Neutrophil (primary cell): ENCODE results near the gene PAM.

Source experiments
- H3K27ac ChIP-seq: fragments of 200-600 bp; sonication (generic); 2 replicates; pipeline ENCODE4 v1.5.1; 2016; ENCODE audit warnings: mild to moderate bottlenecking, moderate library complexity
- H3K27me3 ChIP-seq: fragments of 200-600 bp; sonication (generic); 2 replicates; pipeline ENCODE4 v1.6.0; 2016; ENCODE audit warnings: mild to moderate bottlenecking
- H3K36me3 ChIP-seq: fragments of 200-600 bp; sonication (generic); 2 replicates; pipeline ENCODE4 v1.5.1; 2017
- H3K4me1 ChIP-seq, 2 experiments: fragments of 200-600 bp in 1 of 2; sonication (generic) in 1 of 2; 1 replicate in 1 of 2; 2 replicates in 1 of 2; pipeline versions ENCODE4 v1.5.1 to v1.6.1; 2013 to 2016; ENCODE audit warnings: low read depth in 1 of 2, low read length in 1 of 2, mild to moderate bottlenecking in 1 of 2, moderate library complexity in 1 of 2; ENCODE audit not compliant: control insufficient read depth in 1 of 2, insufficient read depth in 1 of 2
- H3K4me3 ChIP-seq, 2 experiments: fragments of 200-600 bp in 1 of 2; sonication (generic) in 1 of 2; 1 replicate in 1 of 2; 2 replicates in 1 of 2; pipeline ENCODE4 v1.5.1; 2013 to 2016; ENCODE audit warnings: low read depth in 1 of 2, low read length in 1 of 2, mild to moderate bottlenecking in 1 of 2, moderate library complexity in 1 of 2
- H3K9me3 ChIP-seq: fragments of 200-600 bp; sonication (generic); 2 replicates; pipeline ENCODE4 v1.5.1; 2016
- TF ChIP-seq, protein P1 (sequence below): fragments of 200-600 bp; sonication (generic); IDR thresholded peaks from 2 replicates; pipeline ENCODE4 v1.5.1; 2016; ENCODE audit warnings: antibody characterized with exemption

PAM gene

DNA sequence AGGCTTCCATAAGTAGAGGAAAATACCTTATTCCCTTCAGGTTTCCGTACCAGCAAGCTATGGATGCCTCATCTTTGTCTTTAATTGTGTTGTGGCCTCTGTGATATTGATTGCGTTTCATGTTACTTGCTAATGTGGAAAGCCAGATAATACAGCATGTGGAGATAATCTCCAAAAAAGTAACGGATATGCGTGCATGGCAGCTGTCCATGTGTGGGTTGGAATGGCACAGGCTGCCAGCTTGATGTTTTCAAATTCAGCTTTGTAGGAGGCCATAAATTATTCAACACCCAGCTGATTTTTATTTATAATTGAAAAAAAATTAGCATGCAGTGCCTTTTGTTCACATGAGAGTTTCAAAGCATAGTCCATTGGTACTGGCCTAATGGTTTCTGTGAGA lies 219.9 kb downstream of the PAM start:
- Histone ChIP-seq H3K27me3 (no peaks in the 10 kb centered on the region), H3K4me3 (no peak overlapping the region), H3K9me3 (no peaks in the 10 kb centered on the region), H3K4me1 (no peaks in the 10 kb centered on the region), H3K27ac (no peak overlapping the region), H3K36me3 (no peaks in the 10 kb centered on the region)
- TF ChIP-seq, protein P1, sequence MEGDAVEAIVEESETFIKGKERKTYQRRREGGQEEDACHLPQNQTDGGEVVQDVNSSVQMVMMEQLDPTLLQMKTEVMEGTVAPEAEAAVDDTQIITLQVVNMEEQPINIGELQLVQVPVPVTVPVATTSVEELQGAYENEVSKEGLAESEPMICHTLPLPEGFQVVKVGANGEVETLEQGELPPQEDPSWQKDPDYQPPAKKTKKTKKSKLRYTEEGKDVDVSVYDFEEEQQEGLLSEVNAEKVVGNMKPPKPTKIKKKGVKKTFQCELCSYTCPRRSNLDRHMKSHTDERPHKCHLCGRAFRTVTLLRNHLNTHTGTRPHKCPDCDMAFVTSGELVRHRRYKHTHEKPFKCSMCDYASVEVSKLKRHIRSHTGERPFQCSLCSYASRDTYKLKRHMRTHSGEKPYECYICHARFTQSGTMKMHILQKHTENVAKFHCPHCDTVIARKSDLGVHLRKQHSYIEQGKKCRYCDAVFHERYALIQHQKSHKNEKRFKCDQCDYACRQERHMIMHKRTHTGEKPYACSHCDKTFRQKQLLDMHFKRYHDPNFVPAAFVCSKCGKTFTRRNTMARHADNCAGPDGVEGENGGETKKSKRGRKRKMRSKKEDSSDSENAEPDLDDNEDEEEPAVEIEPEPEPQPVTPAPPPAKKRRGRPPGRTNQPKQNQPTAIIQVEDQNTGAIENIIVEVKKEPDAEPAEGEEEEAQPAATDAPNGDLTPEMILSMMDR: no peak

DNA sequence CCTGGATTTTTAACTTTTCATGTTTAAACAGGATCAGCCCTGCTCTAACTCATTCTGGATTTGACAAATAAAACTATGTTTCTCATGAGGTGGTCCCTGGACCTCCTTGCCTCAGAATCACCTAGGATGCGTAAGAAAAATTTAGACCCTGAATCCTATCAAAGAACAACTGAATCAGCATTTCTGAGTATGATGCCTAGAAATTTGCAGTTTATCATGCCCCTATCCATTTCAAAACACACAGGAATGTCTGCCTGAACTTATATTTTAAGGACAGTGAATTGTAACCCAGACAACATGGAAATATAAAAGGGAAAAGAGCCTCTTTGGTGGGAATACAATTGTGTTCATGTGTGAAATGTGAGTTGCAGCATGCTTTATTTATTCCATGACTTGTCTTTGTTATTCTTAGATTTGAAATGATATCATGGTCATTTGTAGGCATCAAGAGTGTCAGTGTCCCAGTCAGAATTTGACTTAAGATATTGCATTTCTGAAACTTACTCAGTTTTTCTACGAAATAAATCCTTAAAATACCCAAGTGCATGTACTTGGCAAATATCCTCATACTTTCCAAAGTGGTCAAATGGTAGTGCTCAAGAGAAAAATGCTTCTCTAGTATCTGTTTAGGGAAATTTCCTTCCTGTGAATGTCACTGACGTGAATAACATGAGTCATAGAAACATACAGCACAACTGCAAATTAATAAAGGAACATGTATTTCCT lies 220.5 kb downstream of the PAM start:
- H3K9me3 ChIP-seq: no peaks in the 10 kb centered on the region
- TF ChIP-seq, protein P1: no peak
- H3K4me1 ChIP-seq: no peaks in the 10 kb centered on the region
- H3K36me3 ChIP-seq: no peaks in the 10 kb centered on the region
- H3K4me3 ChIP-seq: no peak overlapping the region
- H3K27me3 ChIP-seq: no peaks in the 10 kb centered on the region
- no peak overlapping the region for H3K27ac ChIP-seq

DNA sequence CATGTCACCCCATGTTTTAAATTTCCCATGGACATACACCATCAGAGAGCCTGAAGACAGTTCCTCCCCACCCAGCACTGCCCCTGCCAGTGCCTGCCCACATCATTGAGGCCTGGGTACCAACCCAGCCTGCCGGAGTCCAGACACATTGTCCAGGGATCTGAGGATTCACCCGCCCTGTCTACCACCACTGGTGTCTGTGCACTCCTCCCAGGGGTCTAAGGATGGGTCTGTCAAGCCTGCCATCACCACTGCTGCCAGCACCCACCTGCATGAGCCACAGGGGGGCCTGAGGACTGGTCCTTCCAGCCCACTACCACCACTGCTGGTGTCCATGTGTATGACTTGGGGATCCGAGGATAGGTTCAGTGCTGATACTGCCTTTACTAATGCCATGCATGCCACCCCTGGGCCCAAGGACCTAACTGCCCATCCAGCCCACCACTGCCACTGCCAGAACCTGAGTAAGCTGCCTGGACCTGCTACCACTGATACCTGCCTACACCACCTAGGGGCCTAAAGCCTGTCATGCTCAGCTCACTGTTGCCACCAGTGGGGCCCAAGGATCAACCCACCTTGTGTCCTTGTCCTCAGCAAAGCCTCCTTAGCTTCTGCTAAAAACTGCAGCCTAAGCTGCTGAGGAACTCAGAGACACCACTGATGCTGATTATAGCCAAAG lies 227.0 kb downstream of the PAM start:
- Histone ChIP-seq H3K27ac (no peak overlapping the region), H3K27me3 (no peaks in the 10 kb centered on the region), H3K9me3 (no peaks in the 10 kb centered on the region), H3K4me1 (no peaks in the 10 kb centered on the region), H3K4me3 (no peak overlapping the region), H3K36me3 (peaks cover 6% of the 10 kb centered on the region)
- TF ChIP-seq, protein P1: no peak

DNA sequence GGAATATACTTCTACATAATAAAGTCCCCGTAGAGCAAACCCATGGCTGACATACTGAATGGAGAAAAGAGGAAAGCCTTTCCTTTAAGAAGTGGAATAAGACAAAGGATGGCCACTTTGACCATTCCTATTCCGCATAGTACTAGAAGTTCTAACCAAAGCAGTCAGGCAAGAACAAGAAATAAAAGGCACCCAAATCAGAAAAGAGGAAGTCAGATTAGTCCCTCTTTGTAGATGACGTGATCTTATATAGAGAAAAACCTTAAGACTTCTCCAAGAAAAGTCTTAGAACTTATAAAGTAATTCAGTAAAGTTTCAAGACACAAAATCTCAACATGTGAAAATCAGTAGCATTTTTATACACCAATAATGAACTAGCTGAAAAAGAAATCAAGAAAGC lies 231.0 kb downstream of the PAM start:
- H3K4me3 ChIP-seq: no peak overlapping the region
- no peaks in the 10 kb centered on the region for H3K27me3 ChIP-seq
- TF ChIP-seq, protein P1: no peak
- no peak overlapping the region for H3K27ac ChIP-seq
- no peaks in the 10 kb centered on the region for H3K4me1 ChIP-seq
- no peaks in the 10 kb centered on the region for H3K9me3 ChIP-seq
- peaks cover 6% of the 10 kb centered on the region for H3K36me3 ChIP-seq

DNA sequence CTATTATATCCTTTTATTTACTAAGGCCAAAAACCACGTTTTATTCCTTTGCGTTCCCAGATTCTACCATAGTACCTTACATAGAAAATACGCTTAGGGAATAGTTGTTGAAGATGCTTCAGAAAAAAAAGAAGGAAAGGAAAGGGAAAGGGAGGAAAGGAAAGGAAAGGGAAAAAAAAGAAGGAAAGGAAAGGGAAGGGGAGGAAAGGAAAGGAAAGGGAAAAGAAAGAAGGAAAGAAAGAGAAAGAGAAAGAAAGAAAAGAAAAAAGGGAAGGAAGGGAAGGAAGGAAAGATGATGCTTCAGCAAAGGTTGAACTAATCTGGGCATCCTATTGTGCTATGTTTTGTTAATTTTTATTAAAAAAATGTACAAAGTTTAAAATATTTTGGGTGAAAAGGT lies 233.4 kb downstream of the PAM start:
- H3K36me3 ChIP-seq: no peaks in the 10 kb centered on the region
- no peaks in the 10 kb centered on the region for H3K9me3 ChIP-seq

More for the DNA sequence above, 233.4 kb downstream of the PAM start:
- no peaks in the 10 kb centered on the region for H3K4me1 ChIP-seq
- H3K27ac ChIP-seq: no peak overlapping the region
- no peak overlapping the region for H3K4me3 ChIP-seq
- H3K27me3 ChIP-seq: no peaks in the 10 kb centered on the region
- TF ChIP-seq, protein P1: no peak
